Coronary artery (tissue), 2 donors: ENCODE measurements around the gene TXNRD1.

Experiments used
- DNase-seq: peaks from one replicate; pipeline ENCODE4 v3.0.0-alpha.2; 2017; ENCODE audit warnings: low spot score
- H3K27ac ChIP-seq, 2 donors: fragments of 200-600 bp; sonication (generic); one replicate each; pipeline ENCODE4 v1.5.1; 2016 to 2019
- H3K4me3 ChIP-seq: fragments of 200-600 bp; sonication (generic); 2 replicates; pipeline ENCODE4 v1.5.1; 2016; ENCODE audit warnings: mild to moderate bottlenecking, moderate library complexity
- CTCF ChIP-seq: fragments of 200-600 bp; sonication (generic); IDR thresholded peaks from one replicate; pipeline ENCODE4 v1.5.1; 2019; ENCODE audit warnings: antibody characterized with exemption

The TXNRD1 gene

GRCh38 chr12:104310751-104311633 lies 95.4 kb downstream of the TXNRD1 start:
- Histone ChIP-seq H3K4me3 (no peak overlapping the region), H3K27ac (no peak overlapping the region)
- no peak for TF ChIP-seq CTCF
- no peak for DNase-seq

- no peak overlapping the region for H3K27ac ChIP-seq
- no peak for TF ChIP-seq CTCF
- H3K4me3 ChIP-seq: no peak overlapping the region
- no peak for DNase-seq
Measured at GRCh38 chr12:104312202-104312601, 96.6 kb downstream of the TXNRD1 start.

DNA sequence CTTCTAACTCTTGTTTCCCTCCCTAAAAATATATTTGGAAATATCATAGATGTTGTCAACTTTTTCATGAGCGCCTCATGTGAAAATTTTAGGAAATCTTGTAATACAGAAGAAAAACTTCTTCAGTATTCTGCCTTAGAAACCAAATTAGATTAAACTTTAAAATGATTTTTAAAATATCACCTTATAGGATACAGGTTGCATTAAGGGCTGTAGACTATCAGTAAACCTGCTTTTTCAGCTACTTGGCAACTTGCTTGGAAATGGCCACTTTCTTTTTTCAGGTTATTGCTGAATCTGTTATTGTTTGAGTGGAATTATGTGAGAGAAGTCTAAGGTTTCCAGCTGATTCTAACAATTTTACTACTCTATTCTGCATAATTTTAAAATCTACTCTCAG lies 97.1 kb downstream of the TXNRD1 start:
- DNase-seq: no peak
- Histone ChIP-seq H3K27ac (no peak overlapping the region), H3K4me3 (no peak overlapping the region)
- no peak for TF ChIP-seq CTCF

DNA sequence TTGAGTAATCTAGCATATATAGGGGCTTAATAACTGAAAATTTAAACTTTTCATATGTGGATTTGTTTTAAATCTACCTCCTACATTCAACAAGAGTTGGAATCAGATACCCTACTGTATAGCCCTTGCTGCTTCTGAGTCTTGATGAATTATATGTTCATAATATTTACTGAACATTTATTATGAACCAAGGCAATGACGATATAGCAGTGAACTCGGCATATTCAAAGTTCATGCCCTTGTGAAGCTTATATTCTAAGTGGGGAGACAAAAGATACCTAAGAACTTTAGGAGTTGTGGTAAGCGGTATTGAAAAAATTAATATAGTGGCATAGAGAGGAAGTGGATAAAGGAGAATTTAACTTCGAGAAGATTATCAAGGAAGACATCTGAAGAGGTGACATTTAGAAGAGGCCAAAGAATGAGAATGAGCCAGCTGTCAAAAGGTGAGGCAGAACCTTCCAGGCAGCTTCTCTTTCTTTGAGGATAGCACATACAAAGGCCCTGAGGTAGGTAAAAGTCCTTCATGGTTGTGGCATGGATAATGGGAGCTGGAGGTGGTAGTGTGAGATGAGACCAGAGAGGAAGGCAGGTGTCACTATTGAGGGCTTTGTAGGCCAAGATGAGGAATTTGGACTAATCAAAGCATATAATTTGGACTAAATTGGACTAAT lies 98.1 kb downstream of the TXNRD1 start:
- no peak overlapping the region for H3K27ac ChIP-seq
- TF ChIP-seq CTCF: no peak
- no peak overlapping the region for H3K4me3 ChIP-seq
- DNase-seq: no peak

- no peak overlapping the region for H3K27ac ChIP-seq
- no peak for DNase-seq
- TF ChIP-seq CTCF: no peak
Measured at GRCh38 chr12:104314242-104314614, 98.6 kb downstream of the TXNRD1 start.

DNA sequence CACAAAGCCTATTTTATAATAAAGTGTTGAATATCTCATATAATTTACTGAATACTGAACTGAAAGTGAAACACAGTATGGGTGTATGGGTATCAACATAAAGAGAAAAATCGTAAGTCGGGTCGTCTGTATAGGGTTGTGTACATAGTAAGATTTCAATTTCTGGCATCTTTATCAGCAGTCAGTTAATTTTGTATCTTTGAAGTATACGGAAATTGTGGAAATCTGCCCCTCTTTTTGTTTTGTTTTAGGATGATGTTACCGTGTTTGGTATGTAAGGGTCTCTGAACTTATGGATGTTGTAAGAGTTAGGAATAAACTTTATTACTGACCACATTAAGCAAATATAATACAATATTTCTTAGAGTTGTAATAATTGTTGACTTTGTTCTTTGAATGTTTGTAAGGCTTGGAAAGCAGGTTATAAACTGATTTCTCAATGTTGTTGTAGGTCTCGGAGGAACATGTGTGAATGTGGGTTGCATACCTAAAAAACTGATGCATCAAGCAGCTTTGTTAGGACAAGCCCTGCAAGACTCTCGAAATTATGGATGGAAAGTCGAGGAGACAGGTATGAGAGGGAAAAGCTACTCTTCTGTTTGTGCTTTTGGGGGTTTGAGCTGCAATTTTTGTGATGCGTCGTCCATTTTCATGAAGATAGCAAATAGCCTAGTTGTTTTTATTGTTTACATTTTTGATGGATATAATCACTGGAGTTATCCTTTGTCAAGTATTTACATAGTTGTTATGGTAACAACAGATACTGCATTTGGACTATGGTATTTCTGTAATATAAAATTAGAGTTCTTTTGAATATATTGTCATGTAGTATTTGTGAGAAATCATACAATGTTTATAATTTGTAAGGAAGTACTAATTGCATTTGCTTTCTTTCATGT lies 100.0 kb downstream of the TXNRD1 start:
- DNase-seq: no peak
- TF ChIP-seq CTCF: no peak
- Histone ChIP-seq H3K27ac (no peak overlapping the region), H3K4me3 (no peak overlapping the region)

More at GRCh38 chr12:104314242-104314614, 98.6 kb downstream of the TXNRD1 start:
- no peak overlapping the region for H3K4me3 ChIP-seq
